Measurements from ENCODE around the gene C10orf143. TPM values are rescaled to one million over a fixed set of nuclear protein-coding genes. Genes with fewer than 3 reads are reported as not detected.

The C10orf143 gene
- total RNA-seq: 1 to 10 TPM; 2.7 to 4.3 TPM

- DNase-seq (peak; percentile 97), ATAC-seq (peak; percentile 85)
- Mint-ChIP-seq H3K36me3 (peaks cover 14% of the 10 kb centered on the region), H3K4me1 (peaks cover 50% of the 10 kb centered on the region), H3K27ac (peak within 1 kb of the TSS; percentile 97), H3K4me3 (peak within 1 kb of the TSS; percentile 98), H3K9me3 (ENCODE audit: low read depth) (no peaks in the 10 kb centered on the region), H3K27me3 (no peaks in the 10 kb centered on the region)
- CTCF ChIA-PET: interaction anchor here (0.8 to 3.8 kb wide), 22 partner anchors 12 to 1899 kb away, joined by 3 to 48 read pairs (median 4); partner anchors contain the start of gene GLRX3
Measured at GRCh38 chr10:130110246-130111112, at the start of gene C10orf143. C10orf143 (minus strand) TSS chr10:130110830; CDS start chr10:130110772, 58 bp downstream.

- CTCF ChIA-PET: interaction anchor here (0.6 to 2.5 kb wide), 7 partner anchors 9 to 49 kb away, joined by 3 to 8 read pairs (median 4); partner anchors contain the start of genes C10orf143 and GLRX3
- no peaks in the 10 kb centered on the region for H3K9me3 Mint-ChIP-seq (ENCODE audit: low read depth)
- no peaks in the 10 kb centered on the region for H3K27me3 Mint-ChIP-seq
- DNase-seq (no peak), ATAC-seq (no peak)
- no peak overlapping the region for H3K4me3 Mint-ChIP-seq
- no peak overlapping the region for H3K27ac Mint-ChIP-seq
- peaks cover 28% of the 10 kb centered on the region for H3K4me1 Mint-ChIP-seq
- peaks cover 28% of the 10 kb centered on the region for H3K36me3 Mint-ChIP-seq
Measured at GRCh38 chr10:130159192-130159794, 48.7 kb upstream of the C10orf143 start.

DNA sequence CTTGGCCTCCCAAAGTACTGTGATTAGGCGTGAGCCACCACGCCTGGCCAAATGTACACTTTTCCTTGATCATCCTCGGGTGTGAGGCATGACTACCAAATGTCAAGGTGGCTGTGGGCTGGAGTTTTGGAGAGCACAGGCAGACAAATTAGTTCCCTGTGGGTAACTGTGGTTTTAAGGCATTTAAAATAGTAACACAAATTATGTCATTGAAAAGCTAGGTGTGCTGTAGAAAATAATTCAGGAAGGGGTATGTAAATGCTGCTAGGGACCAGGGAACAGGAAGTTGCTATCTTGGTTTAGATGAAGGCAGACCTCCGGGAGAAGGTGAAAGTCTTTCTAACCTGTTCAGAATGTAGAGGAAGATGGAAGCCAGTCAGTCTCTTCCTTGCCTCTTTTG is 35.4 kb upstream of the C10orf143 start:
- Mint-ChIP-seq H3K4me1 (peaks cover 25% of the 10 kb centered on the region), H3K4me3 (no peak overlapping the region), H3K36me3 (peaks cover 49% of the 10 kb centered on the region), H3K9me3 (ENCODE audit: low read depth) (no peaks in the 10 kb centered on the region), H3K27ac (no peak overlapping the region), H3K27me3 (no peaks in the 10 kb centered on the region)
- DNase-seq: no peak
- no peak for ATAC-seq
- CTCF ChIA-PET: interaction anchor here (0.9 kb wide), 1 partner anchor 18 kb away, joined by 3 read pairs; no protein-coding TSS in a partner anchor

DNA sequence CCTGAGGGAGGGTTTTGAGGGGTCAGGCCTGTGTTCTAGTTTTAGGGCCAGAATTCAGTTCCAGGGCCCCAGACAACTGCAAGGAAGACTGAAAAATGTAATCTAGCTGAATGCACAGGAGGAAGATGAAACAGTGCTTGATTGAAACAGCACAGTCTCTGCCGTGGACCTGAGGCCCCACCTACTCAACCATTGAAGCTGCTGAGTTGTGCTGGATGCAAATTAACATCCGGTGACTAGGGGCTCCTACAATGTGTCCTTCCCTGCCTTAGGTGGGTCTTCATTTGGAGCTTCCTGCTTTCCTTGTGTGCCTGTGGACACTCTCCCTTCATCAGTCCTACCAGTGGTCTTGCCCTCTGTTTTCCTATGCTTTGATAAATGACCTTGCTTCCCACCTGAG is 31.2 kb upstream of the C10orf143 start:
- Mint-ChIP-seq H3K36me3 (peaks cover 38% of the 10 kb centered on the region), H3K27me3 (no peaks in the 10 kb centered on the region), H3K9me3 (ENCODE audit: low read depth) (no peaks in the 10 kb centered on the region), H3K27ac (peak overlapping the region; percentile 9), H3K4me1 (peaks cover 59% of the 10 kb centered on the region), H3K4me3 (no peak overlapping the region)
- DNase-seq (peak; percentile 45), ATAC-seq (peak; percentile 60)
- CTCF ChIA-PET: interaction anchor here (1.0 to 2.0 kb wide), 5 partner anchors 26 to 48 kb away, joined by 3 to 9 read pairs (median 3); partner anchors contain the start of gene C10orf143

GRCh38 chr10:130141460-130141859 is 30.8 kb upstream of the C10orf143 start:
- Mint-ChIP-seq H3K4me1 (peaks cover 59% of the 10 kb centered on the region), H3K27ac (peak overlapping the region; percentile 9), H3K27me3 (no peaks in the 10 kb centered on the region), H3K4me3 (no peak overlapping the region), H3K9me3 (ENCODE audit: low read depth) (no peaks in the 10 kb centered on the region), H3K36me3 (peaks cover 38% of the 10 kb centered on the region)
- no peak for DNase-seq
- CTCF ChIA-PET: interaction anchor here (1.0 to 2.0 kb wide), 5 partner anchors 27 to 49 kb away, joined by 3 to 9 read pairs (median 3); partner anchors contain the start of gene C10orf143
- no peak for ATAC-seq

- Mint-ChIP-seq H3K9me3 (ENCODE audit: low read depth) (no peaks in the 10 kb centered on the region), H3K4me1 (peaks cover 56% of the 10 kb centered on the region), H3K36me3 (peaks cover 35% of the 10 kb centered on the region), H3K27ac (peak overlapping the region; percentile 9), H3K27me3 (no peaks in the 10 kb centered on the region), H3K4me3 (no peak overlapping the region)
- DNase-seq (no peak), ATAC-seq (no peak)
- CTCF ChIA-PET: interaction anchor here (1.2 to 2.0 kb wide), 3 partner anchors 30 to 39 kb away, joined by 3 to 9 read pairs (median 4); partner anchors contain the start of gene C10orf143
Measured at GRCh38 chr10:130141038-130141437, 30.4 kb upstream of the C10orf143 start.

DNA sequence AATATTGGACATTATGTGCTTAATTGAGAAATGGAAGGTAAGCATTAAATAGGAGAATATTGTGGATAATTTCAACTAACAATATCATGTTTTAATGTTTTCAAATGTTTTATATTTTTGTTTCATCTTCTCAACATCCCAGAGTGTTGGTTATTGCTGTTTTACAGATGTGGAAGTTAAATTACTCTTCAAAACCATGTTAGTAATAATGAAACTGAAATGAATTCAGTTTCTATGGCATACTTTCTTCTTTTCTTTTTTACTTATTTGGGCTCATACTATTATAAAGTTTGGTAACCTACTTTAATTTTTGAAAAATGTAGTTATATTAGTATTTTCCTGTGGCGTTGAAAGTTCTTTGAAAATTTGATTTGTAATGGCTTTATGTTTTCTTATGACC is 29.8 kb upstream of the C10orf143 start:
- DNase-seq: no peak
- Mint-ChIP-seq H3K4me3 (no peak overlapping the region), H3K27me3 (peaks cover under 1% of the 10 kb centered on the region), H3K9me3 (ENCODE audit: low read depth) (no peaks in the 10 kb centered on the region), H3K36me3 (peaks cover 32% of the 10 kb centered on the region), H3K27ac (peak overlapping the region; percentile 24), H3K4me1 (peaks cover 55% of the 10 kb centered on the region)
- CTCF ChIA-PET: interaction anchor here (1.1 to 1.4 kb wide), 3 partner anchors 13 to 30 kb away, joined by 3 to 8 read pairs (median 5); partner anchors contain the start of gene C10orf143
- ATAC-seq: no peak

DNA sequence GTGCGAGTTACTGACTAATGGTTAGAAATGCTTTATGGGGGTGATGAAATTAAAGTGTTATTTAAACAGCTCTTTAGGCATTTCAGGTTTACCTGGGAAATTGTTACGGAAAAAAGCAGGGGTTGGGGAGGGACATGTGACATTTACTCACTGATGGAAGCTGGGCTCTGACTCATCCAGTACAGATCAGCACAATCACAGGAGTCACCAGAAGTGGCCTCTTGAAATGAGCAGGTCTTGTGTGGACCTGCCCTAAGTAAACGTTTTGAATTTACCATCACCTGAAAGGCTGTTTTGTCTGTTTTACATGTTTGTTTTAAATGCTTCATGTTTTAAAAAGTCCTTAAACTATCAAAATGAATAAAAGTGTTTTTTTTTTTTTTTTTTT is 27.8 kb upstream of the C10orf143 start:
- CTCF ChIA-PET: interaction anchor here (0.6 to 3.2 kb wide), 5 partner anchors 10 to 30 kb away, joined by 3 to 48 read pairs (median 4); partner anchors contain the start of gene C10orf143
- Mint-ChIP-seq H3K4me1 (peaks cover 58% of the 10 kb centered on the region), H3K36me3 (peaks cover 27% of the 10 kb centered on the region), H3K27ac (peak overlapping the region; percentile 52), H3K9me3 (ENCODE audit: low read depth) (no peaks in the 10 kb centered on the region), H3K27me3 (peaks cover 9% of the 10 kb centered on the region), H3K4me3 (peak overlapping the region; percentile 78)
- DNase-seq (peak; percentile 50), ATAC-seq (peak; percentile 29)

DNA sequence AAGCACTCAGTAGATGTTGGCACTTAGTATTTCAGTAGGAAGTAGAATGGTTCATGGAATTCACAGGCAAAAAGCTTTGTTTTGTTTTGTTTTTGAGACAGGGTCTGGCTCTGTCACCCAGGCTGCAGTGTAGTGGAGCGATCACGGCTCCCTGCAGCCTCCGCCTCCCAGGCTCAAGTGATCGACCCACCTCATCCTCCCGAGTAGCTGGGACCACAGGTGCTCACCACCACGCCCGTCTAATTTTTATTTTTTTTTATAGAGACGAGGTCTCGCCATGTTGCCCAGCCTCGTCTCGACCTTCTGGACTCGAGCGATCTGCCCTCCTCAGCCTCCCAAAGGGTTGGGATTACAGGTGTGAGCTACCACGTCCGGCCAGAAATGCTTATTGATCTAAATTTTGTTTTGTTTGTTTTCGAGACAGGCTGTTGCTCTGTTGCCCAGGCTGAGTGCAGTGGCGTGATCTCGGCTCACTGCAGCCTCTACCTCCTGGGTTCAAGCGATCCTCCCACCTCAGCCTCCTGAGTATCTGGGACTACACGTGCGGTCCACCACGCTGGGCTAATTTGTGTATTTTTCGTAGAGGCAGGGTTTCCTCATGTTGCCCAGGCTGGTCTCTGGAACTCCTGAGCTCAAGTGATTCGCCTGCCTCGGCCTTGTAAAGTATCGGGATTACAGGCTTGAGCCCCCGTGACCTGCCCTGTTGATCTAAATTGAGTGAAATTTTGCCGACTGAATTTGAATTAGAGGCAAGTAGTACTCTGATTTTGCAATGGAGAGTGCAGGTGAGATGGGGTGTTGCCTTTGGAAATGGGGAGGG is 27.2 kb upstream of the C10orf143 start:
- Mint-ChIP-seq H3K9me3 (ENCODE audit: low read depth) (no peaks in the 10 kb centered on the region), H3K4me3 (peak overlapping the region; percentile 78), H3K27ac (peak overlapping the region; percentile 80), H3K27me3 (peaks cover 9% of the 10 kb centered on the region), H3K4me1 (peaks cover 56% of the 10 kb centered on the region), H3K36me3 (peaks cover 23% of the 10 kb centered on the region)
- CTCF ChIA-PET: interaction anchor here (0.6 to 3.2 kb wide), 8 partner anchors 10 to 34 kb away, joined by 3 to 48 read pairs (median 4); partner anchors contain the start of gene C10orf143
- no peak for DNase-seq
- ATAC-seq: no peak

DNA sequence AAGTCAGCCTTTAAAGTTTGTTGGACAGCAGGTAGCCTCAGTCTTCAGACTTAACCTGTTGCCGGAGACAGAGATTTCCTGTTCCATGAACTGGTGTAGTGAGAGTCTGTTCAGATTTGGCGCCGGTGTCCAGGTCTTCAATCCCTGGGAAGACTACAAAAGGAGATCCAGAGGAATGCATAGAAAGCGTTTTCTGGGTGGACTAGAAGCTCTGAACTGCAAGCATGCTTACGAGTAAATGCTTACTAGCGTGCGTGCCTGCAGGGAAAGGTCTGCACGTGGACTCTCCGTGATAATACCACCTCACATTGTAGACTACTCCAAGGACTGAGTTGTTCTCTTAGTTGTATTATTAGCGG is 26.4 kb upstream of the C10orf143 start:
- Mint-ChIP-seq H3K27ac (peak overlapping the region; percentile 80), H3K36me3 (peaks cover 15% of the 10 kb centered on the region), H3K9me3 (ENCODE audit: low read depth) (no peaks in the 10 kb centered on the region), H3K4me1 (peaks cover 48% of the 10 kb centered on the region), H3K27me3 (peaks cover 14% of the 10 kb centered on the region), H3K4me3 (peak overlapping the region; percentile 78)
- CTCF ChIA-PET: interaction anchor here (0.8 to 3.2 kb wide), 3 partner anchors 22 to 30 kb away, joined by 3 to 48 read pairs (median 8); partner anchors contain the start of gene C10orf143
- no peak for DNase-seq
- ATAC-seq: no peak

DNA sequence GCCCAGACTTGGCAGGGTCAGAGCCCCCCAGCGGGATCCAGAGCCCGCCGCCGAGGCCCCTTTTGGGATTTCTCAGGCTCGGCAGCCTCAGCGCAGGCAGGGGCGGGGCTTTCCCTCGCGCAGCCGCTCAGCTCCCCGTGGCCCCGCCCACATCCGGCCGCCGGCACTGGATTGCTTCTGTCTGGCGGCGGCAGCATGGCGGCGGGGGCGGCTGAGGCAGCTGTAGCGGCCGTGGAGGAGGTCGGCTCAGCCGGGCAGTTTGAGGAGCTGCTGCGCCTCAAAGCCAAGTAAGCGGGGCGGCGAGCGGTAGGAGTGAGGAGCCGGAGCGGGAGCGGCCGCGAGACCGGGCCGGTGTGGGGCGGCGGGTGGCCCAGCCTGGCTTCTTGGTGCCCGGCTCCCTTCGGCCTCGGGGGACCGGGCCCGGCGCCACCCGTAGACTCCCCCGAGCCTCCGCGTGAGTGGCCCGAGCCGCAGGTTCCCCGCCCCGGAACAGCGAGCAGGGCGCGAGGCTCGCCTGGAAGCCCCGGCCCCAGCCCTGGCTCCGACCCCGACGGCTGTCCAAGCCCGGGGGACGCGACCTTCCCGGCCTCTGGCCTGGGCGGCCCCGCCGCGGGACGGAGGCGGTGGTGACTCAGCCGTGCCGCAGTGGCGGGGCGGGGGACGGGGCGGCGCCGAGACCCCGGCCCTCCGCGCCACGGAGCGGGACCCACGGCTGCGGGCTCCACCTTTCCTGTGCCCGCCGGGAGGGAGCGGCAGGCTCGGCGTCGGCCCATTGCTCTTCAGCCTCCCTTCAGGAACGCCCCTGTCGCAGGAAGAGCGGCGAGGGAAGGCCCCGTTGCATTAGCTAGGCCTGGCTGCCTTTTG is 25.8 kb upstream of the C10orf143 start, which contains the start of gene GLRX3:
Gene GLRX3, plus strand, starts transcription at position 166 of the 864 bp plus-strand sequence. Its CDS starts 30 bp downstream, at position 196.
- Mint-ChIP-seq H3K4me3 (peak within 1 kb of the TSS; percentile 80), H3K27ac (peak within 1 kb of the TSS; percentile 82), H3K36me3 (peaks cover 11% of the 10 kb centered on the region), H3K27me3 (peaks cover 15% of the 10 kb centered on the region), H3K9me3 (ENCODE audit: low read depth) (no peaks in the 10 kb centered on the region), H3K4me1 (peaks cover 42% of the 10 kb centered on the region)
- DNase-seq: peak; percentile 90
- peak; percentile 89 for ATAC-seq
- CTCF ChIA-PET: interaction anchor here (0.8 to 3.2 kb wide), 3 partner anchors 23 to 29 kb away, joined by 3 to 48 read pairs (median 8); partner anchors contain the start of gene C10orf143

Measured in activated CD8-positive, alpha-beta memory T cell treated with anti-CD3 and anti-CD28 coated beads, Interleukin-2, amount 10 ng/mL, durations not matched to agents 7 days and 5 days (primary cell).